Activated gamma-delta T cell (primary cell): Measurements from ENCODE around the gene ANKRD27.
"Not testable (repeated sequence)": the region's sequence is repeated elsewhere in the genome, so short reads cannot be mapped to it uniquely, and the experiment has no call there.

ENCODE experiments used
- DNase-seq: peaks from one replicate; lab custom pipeline; 2025; lab: John Stamatoyannopoulos, UW
- total RNA-seq, 2 donors: gene quantifications; one replicate each; lab custom pipeline; 2026; lab: John Stamatoyannopoulos, UW

Gene ANKRD27
- total RNA-seq: 99.0 to 108 reads per million in 2 donors

DNA sequence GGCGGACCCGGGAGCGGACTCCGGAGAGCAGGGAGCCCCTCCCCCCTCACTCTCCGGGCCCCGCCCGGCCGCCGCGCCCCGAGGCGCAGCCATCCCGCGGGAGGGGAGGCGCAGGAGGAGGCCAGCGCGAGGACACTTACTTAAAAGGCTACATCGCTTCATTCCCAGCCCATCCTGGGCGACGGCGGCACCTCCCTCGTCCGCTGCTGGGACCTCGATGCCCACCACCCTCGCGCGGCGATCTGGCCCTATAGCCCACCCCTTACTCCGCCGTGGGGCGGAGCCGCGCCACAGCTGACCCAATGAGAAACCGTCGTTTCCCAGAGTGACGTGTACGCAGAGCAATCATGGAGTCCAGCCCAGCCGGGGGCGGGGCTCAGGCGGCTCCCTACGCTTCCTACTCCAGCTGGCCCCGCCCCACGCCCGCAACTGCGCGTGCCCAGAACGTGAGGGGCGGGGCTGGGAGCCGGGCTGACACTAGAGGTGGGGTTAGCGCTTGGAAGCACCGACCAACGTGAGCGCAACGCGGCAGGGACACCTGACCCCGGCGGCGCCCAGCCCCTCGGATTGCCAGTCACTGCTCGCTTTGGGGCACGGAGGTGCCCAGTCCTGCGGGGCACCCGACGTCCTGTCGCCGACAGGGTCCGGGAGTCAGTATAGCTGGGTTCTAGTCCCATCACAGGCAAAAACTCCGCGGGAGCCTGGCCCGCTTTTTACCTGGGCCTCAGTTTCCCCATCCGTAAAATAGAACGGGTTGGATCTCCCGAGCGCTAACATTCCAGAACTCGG, at the start of gene ANKRD27:
Gene ANKRD27, minus strand, starts transcription at position 250 of the 789 bp plus-strand sequence. CDS start 16,165 bp downstream, outside the sequence.
- DNase-seq: peak; percentile 97

DNA sequence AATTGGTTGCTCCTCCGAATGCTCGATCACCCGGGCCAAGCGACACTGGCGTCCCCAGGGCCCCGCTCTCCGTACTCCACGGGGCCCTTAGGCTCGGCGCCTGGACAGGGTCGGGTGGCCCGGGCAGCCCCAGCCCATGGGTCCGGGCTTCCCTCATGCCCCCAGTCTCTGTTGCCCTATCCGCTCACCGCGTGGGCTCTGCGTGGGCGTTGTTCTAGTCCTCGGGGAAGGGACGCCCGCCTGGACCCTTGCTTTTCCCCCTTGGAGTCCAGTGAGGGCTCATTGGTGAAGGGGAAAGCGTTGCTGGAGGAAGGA, 45.9 kb upstream of the ANKRD27 start:
- no peak for DNase-seq

GRCh38 chr19:32720216-32720935, 45.4 kb upstream of the ANKRD27 start:
- no peak for DNase-seq

- no peak for DNase-seq
These were observed 44.7 kb upstream of the ANKRD27 start, which contains the start of gene TDRD12 for GRCh38 chr19:32719611-32720059. TSS of gene TDRD12 (plus strand) at chr19:32719767. CDS start at chr19:32720073, 306 bp downstream.

DNA sequence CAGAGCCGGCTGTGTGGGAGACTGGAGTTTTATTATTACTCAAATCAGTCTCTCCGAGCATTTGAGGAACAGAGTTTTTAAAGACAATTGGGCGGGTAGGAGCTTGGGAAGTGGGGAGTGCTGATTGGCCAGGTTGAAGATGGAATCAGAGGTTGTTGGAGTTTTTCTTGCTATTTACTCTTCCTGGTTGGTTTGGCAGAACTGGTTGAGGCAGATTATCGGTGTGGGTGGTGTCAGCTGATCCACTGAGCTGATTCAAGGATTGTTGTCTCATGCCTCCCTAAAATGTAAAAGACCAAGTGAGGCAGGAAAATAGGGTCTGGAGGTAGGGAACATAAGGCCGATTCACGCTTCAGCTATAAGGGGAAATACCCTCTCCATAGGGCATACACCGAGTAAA, 43.3 kb upstream of the ANKRD27 start:
- DNase-seq: no peak

- no peak for DNase-seq
These were observed 42.5 kb upstream of the ANKRD27 start for GRCh38 chr19:32717496-32717895.

- not testable (repeated sequence) for DNase-seq
These were observed 41.2 kb upstream of the ANKRD27 start for GRCh38 chr19:32716203-32716602.

DNA sequence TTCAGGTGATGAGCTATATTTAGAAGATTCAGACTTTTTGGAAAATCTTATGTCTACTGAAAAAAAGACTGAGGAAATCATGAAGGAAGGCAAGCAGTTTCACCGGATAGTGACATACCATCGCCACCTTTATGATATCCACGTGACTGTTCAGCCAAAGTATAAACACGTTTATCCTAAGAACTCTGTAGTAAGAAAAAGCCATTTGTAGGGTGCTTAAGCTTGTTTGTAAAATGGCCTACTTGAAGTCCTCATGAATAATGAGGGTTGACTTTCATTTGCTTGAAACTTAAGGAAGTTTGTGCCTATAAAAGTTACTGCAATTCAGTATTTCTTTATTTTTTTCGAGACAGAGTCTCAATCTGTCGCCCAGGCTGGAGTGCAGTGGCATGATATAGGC, 36.8 kb upstream of the ANKRD27 start:
- no peak for DNase-seq

DNA sequence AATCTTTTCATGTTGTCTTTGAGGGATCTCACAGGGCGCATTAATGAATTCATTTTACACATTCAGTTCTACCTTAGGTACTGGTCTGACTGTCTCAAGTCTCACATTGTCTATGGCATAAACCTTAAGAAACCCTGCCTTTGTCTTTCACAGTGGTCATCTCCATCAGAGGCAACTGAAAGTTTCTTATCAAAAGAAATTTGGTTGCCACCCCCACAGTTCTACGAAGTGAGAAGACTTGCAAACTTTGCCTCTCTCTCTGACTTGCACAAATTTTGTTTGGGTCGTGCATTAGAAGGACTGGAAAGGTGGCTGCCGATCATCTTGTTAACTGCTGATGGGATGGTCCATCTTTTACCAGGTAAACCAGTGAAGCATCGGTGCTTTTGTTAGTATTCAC, 34.1 kb upstream of the ANKRD27 start:
- no peak for DNase-seq

GRCh38 chr19:32708457-32708856, 33.5 kb upstream of the ANKRD27 start:
- no peak for DNase-seq

DNA sequence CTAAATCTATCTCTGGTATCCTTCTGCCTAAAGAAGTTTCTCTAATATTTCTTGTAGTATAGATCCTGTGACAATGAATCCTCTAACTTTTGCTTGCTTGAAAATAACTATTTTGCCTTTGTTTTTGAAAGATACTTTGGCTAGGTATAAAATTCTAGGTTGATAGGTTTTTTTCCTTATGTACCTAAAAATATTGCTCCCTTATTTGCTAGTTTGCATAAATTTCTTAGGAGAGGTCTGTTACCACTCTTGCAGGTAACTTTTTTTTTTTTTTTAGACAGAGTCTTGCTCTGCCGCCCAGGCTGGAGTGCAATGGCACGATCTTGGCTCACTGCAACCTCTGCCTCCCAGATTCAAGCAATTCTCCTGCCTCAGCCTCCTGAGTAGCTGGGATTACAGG, 29.0 kb upstream of the ANKRD27 start:
- not testable (repeated sequence) for DNase-seq

GRCh38 chr19:32702010-32702409, 27.0 kb upstream of the ANKRD27 start:
- DNase-seq: no peak

- not testable (repeated sequence) for DNase-seq
These were observed 25.1 kb upstream of the ANKRD27 start for GRCh38 chr19:32700129-32700528.

- DNase-seq: not testable (repeated sequence)
These were observed 21.8 kb upstream of the ANKRD27 start for GRCh38 chr19:32696771-32697170.

GRCh38 chr19:32695506-32695905, 20.5 kb upstream of the ANKRD27 start:
- not testable (repeated sequence) for DNase-seq

- DNase-seq: not testable (repeated sequence)
These were observed 19.9 kb upstream of the ANKRD27 start for GRCh38 chr19:32694851-32695250.

GRCh38 chr19:32694316-32694715, 19.3 kb upstream of the ANKRD27 start:
- not testable (repeated sequence) for DNase-seq

GRCh38 chr19:32693151-32694108, 18.4 kb upstream of the ANKRD27 start:
- not testable (repeated sequence) for DNase-seq

- DNase-seq: no peak
These were observed 17.7 kb upstream of the ANKRD27 start for GRCh38 chr19:32692727-32693061.

DNA sequence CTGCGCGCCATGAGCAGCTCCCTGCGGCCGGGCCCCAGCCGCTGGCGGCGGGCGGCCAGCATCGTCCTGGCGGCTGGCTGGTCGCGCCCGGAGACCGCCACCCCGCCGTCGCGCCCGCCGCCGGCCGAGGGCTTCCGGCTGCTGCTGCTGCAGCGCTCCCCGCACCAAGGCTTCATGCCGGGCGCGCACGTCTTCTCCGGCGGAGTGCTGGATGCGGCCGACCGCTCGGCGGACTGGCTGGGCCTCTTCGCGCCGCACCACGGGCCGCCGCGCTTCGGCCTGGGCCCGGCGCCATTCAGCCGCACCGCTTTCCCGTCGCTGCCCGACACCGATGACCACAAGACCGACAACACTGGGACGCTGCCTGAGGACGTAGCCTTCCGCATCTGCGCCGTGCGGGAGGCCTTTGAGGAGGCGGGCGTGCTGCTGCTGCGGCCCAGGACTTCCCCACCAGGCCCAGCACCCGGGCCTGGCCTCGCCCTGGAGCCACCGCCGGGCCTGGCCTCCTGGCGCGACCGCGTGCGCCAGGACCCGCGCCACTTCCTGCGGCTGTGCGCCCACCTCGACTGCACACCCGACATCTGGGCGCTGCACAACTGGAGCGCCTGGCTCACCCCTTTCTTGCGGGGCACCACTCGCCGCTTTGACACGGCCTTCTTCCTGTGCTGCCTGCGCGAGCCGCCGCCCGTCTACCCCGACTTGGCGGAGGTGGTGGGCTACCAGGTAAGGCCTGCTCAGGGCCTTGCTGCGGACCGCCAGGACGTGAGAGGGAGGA, 17.2 kb upstream of the ANKRD27 start:
- DNase-seq: peak; percentile 50

GRCh38 chr19:32691291-32691951, 16.4 kb upstream of the ANKRD27 start, which contains the start of gene NUDT19:
TSS of gene NUDT19 (plus strand) at chr19:32691821. CDS start at chr19:32691961, 140 bp downstream.
- DNase-seq: peak; percentile 48
